IPS-18c (cell line): ENCODE data around the gene CLOCK.

ENCODE experiments used
- H3K4me3 ChIP-seq: 2 replicates; pipeline ENCODE4 v1.7.0; 2013; ENCODE audit warnings: low read depth, mild to moderate bottlenecking, low read length, moderate library complexity; ENCODE audit not compliant: insufficient read depth
- H3K9me3 ChIP-seq: one replicate; pipeline ENCODE4 v1.6.1; 2013; ENCODE audit warnings: mild to moderate bottlenecking, low read length, moderate library complexity; ENCODE audit not compliant: control insufficient read depth, insufficient read depth

The CLOCK gene

GRCh38 chr4:55447108-55447708 lies 99.5 kb downstream of the CLOCK start:
- no peaks in the 10 kb centered on the region for H3K9me3 ChIP-seq
- H3K4me3 ChIP-seq, result no peak overlapping the region

DNA sequence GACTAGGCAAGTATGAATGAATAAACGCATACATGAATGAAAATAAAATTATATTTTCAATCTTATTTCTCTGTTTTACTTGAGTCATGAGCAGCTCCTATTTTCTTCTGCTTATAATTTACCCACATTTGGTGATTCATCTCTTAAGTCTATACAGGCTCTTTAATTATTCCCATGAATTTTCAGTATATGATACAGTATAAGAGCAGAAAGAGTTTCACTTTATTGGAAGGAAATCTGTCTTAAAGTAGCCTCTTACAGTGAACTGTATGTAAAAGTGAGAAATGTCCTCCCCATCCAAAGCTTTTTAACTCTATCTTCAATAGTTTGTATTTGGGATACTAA lies 100.2 kb downstream of the CLOCK start:
- H3K9me3 ChIP-seq, result no peaks in the 10 kb centered on the region
- H3K4me3 ChIP-seq, result no peak overlapping the region

DNA sequence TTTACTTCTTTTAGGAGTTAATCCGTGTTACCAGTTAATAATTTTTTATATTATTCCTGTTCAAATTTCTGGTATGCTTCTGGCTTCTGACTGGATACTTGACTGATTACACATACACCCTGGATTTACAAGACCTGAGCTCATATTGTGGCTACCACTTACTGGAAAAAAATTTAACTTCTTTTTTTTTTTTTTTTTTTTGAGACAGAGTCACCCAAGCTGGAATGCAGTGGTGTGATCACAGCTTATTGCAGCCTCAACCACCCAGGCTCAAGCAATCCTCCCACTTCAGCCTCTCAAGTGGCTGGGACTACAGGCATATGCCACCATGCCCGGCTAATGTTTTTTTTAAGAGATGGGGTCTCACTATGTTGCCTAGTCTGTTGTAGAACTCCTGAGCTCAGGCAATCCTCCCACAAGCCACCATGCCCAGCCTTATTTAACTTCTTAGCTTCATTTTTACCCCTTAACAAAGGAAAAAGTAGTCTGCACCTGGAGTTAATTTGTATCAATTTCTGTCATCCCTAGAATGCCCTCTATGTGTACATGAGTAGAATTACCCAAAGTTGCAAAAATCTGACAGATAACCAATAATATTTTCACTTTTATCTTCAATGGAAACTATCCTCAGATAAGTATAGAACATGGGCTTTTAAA lies 100.7 kb downstream of the CLOCK start:
- Histone ChIP-seq H3K4me3 (no peak overlapping the region), H3K9me3 (no peaks in the 10 kb centered on the region)

- Histone ChIP-seq H3K9me3 (no peaks in the 10 kb centered on the region), H3K4me3 (no peak overlapping the region)
Measured at GRCh38 chr4:55444827-55445226, 101.9 kb downstream of the CLOCK start.

DNA sequence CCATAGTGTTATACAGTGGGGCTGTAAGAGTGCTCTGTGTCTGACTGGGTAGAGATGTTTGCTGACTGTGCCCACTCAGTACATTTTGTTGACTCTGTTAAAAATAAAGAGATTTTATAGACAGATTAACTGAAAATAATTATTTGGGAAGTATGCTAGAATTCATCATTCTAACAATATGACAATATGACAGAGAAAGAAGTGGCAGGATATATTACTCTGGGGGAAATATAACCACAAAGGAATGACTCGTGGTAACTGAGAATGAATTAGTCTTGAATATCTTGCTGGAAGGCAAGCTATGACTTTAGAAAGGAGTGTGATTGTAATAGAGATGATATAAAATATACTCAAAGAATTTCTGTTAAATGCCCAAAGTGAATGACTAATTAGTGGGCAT lies 104.2 kb downstream of the CLOCK start:
- Histone ChIP-seq H3K4me3 (no peak overlapping the region), H3K9me3 (no peaks in the 10 kb centered on the region)

GRCh38 chr4:55440786-55441185 lies 105.9 kb downstream of the CLOCK start:
- Histone ChIP-seq H3K4me3 (no peak overlapping the region), H3K9me3 (no peaks in the 10 kb centered on the region)

- no peaks in the 10 kb centered on the region for H3K9me3 ChIP-seq
Measured at GRCh38 chr4:55439023-55439422, 107.7 kb downstream of the CLOCK start.

GRCh38 chr4:55438314-55438713 lies 108.4 kb downstream of the CLOCK start:
- no peak overlapping the region for H3K4me3 ChIP-seq
- no peaks in the 10 kb centered on the region for H3K9me3 ChIP-seq

More at GRCh38 chr4:55439023-55439422, 107.7 kb downstream of the CLOCK start:
- H3K4me3 ChIP-seq, result no peak overlapping the region

DNA sequence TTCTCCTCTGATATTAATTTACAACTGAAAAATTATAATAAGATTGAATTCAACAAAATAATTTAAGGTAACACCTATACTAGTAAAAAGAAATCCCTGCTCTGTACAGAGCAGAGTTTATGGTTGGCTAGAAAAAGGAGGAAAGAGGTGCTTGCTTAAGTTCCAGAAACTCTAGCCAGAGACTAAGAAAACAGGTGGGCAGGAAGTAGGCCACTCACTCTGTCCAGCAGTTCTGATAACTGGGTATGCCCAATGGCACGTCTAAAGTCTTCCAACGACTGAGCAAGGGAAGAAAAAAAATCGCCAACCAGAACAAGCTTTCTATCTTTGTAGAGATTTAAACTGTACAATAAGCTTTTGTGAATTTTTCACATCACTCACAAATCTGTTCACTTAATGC lies 108.9 kb downstream of the CLOCK start:
- Histone ChIP-seq H3K9me3 (no peaks in the 10 kb centered on the region), H3K4me3 (no peak overlapping the region)

DNA sequence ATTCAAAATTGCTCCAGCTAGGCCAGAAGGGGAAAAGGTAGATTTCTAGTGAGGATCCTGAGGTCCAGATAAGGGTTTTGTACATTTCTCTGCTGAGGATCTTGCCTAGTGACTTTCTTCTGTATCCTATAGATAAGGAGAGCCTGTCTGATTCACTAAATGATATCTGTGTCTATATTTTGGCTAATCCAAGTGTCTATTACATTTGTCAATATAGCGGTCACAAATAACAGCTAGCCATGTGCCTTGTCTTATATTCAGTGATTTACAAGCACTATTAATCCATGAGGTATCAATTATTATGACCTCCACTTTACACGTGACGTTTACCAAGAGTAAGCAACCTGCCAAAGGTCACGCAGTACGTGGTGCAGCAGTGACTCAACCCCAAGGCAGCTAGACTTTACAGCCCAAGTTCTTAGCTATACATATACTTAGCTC lies 109.3 kb downstream of the CLOCK start:
- Histone ChIP-seq H3K9me3 (no peaks in the 10 kb centered on the region), H3K4me3 (no peak overlapping the region)

- no peaks in the 10 kb centered on the region for H3K9me3 ChIP-seq
- H3K4me3 ChIP-seq, result no peak overlapping the region
Measured at GRCh38 chr4:55435141-55435841, 111.4 kb downstream of the CLOCK start.

GRCh38 chr4:55431710-55432336 lies 114.9 kb downstream of the CLOCK start:
- Histone ChIP-seq H3K9me3 (no peaks in the 10 kb centered on the region), H3K4me3 (no peak overlapping the region)

- H3K4me3 ChIP-seq, result no peak overlapping the region
- H3K9me3 ChIP-seq, result no peaks in the 10 kb centered on the region
Measured at GRCh38 chr4:55424791-55425190, 121.9 kb downstream of the CLOCK start.

DNA sequence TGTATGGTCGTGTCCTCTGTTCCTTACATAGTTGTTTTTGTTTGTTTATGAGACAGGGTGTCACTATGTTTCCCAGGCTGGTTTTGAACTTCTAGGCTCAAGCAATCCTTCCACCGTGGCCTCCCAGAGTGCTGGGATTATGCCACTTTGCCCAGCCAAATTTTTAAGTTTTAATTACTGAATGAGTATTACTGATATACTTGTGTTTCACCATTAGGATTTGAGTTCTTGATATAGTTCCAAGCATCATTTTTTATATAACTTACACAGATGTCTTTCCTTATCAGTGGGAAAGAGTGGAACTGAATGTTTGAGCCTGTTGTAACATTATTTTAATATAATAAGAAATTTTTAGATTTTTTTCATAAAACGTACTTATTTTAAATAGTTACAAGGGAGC lies 130.5 kb downstream of the CLOCK start:
- no peaks in the 10 kb centered on the region for H3K9me3 ChIP-seq
- H3K4me3 ChIP-seq, result no peak overlapping the region

DNA sequence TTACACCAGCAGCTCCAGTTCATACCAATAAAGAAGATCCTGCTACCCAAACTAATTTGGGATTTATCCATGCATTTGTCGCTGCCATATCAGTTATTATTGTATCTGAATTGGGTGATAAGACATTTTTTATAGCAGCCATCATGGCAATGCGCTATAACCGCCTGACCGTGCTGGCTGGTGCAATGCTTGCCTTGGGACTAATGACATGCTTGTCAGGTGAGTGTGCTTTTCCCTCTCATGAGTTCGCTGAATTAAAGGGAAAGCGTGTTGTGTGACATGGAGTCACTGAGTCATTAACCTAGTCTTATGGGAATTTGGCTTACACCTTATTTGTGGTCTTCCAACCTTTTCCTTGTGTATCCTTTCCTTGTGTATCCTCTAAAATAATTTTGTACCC lies 135.1 kb downstream of the CLOCK start:
- no peaks in the 10 kb centered on the region for H3K9me3 ChIP-seq
- H3K4me3 ChIP-seq, result no peak overlapping the region

DNA sequence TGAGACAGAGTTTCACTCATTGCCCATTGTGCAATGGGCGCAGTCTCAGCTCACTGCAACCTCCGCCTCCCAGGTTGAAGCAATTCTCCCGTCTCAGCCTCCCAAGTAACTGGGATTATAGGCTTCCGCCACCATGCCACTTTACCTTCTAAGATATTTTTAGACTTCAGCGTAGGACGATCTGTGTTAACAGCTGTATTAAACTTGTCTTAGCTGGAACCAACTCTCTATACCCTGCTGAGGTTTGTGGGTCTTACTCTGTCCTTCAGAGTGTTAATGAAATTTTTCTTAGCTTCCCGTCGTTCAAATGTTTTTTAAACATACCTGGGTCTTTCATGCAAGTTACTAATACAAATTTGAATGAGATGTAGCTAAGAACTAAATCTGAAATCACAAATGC lies 136.3 kb downstream of the CLOCK start:
- Histone ChIP-seq H3K9me3 (no peaks in the 10 kb centered on the region), H3K4me3 (no peak overlapping the region)

GRCh38 chr4:55409468-55410171 lies 137.1 kb downstream of the CLOCK start:
- Histone ChIP-seq H3K9me3 (no peaks in the 10 kb centered on the region), H3K4me3 (no peak overlapping the region)
